8988T (cell line): Measurements from ENCODE around the gene AGBL4.

Experiments used
- DNase-seq: peaks from one replicate; pipeline ENCODE4 v3.0.0; 2011

AGBL4 gene

DNA sequence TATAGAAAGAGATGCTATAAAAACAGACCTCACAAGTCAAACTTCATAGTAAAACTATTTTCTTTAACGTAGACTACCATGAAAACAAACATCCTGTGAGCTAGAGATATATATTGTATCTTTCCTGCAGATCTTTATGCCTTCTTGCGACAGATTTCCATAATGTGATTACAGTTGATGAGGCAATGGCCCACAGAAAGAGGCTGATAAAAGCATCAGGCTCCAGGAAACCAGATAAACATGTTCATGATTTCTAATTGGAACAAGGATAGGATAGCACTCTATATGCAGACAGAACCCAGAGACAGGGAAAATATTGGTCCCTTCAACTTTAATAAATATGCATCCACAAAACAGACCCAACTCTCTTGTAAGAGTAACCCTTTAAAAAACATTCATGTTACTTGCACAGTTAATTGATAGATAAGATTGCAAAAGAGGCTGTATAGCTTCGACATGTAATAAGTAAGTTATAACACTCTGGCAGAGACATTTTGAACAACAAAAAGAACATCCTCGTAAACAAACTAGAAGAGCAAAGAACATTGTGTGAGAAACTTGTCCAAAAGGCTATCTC lies 329.4 kb downstream of the AGBL4 start:
- no peak for DNase-seq

GRCh38 chr1:49686107-49686506 lies 337.6 kb downstream of the AGBL4 start:
- DNase-seq: no peak

DNA sequence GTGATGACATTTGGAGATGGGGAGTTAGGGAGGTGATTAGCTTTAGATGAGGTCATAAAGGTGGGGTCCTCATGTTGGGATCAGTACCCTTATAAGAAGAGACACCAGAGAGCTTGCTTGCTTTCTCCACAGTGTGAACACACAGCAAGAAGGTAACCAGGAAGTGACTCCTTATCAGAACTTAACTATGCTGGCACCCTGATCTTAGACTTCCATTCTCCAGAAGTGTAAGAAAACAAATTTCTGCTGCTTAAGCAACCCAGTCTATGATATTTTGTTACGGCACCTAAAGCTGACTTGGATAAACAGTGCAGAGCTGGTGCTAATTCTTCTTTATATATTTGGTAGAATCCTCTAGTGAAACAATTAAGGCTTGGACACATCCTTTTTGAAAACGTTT lies 346.0 kb downstream of the AGBL4 start:
- DNase-seq: no peak

DNA sequence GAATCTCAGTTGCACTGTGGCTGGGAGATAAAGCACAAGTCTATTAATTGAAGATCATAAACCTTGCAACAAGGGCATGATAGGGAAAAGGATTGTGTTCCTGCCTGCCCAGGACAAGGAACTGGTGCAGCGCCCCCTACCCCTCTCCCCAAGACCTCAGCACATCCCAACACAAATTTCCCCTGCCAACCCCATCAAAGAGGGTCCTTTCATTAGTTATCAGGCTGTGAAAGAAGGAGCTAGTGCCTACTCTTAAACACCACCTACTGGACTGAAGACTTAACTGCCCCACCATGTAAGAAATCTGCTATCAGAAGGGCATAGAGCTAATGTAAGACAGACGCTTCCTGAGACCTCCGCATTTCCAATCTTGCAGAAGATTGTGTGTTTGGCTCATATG lies 372.6 kb downstream of the AGBL4 start:
- no peak for DNase-seq

DNA sequence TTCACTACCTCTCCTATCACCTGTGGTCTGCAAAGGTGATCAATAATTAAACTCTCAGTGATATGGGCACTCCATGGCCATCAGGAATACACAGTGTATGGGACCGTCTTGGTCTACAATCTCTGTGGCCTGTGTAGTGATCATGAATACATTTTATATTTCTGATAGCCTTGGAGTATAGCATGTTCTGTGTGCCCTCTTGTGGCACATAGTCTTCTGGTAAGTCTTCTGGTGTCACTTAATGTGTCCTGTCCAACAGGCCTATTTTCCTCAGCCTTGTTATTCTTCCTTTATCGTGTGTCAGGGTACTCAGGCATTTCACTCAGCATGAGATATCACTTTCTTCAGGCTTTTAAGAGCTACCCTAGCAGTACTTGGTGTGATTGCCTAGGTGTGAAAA lies 393.6 kb downstream of the AGBL4 start:
- no peak for DNase-seq

- DNase-seq: no peak
Observed at GRCh38 chr1:49627781-49628180, 396.0 kb downstream of the AGBL4 start.

GRCh38 chr1:49626472-49626871 lies 397.3 kb downstream of the AGBL4 start:
- DNase-seq: no peak

GRCh38 chr1:49622877-49623276 lies 400.9 kb downstream of the AGBL4 start:
- DNase-seq: no peak

GRCh38 chr1:49606082-49606481 lies 417.7 kb downstream of the AGBL4 start:
- no peak for DNase-seq

GRCh38 chr1:49597436-49597835 lies 426.3 kb downstream of the AGBL4 start:
- DNase-seq: no peak

GRCh38 chr1:49576327-49576901 lies 447.3 kb downstream of the AGBL4 start:
- no peak for DNase-seq

- no peak for DNase-seq
Observed at GRCh38 chr1:49556676-49557234, 467.0 kb downstream of the AGBL4 start.

DNA sequence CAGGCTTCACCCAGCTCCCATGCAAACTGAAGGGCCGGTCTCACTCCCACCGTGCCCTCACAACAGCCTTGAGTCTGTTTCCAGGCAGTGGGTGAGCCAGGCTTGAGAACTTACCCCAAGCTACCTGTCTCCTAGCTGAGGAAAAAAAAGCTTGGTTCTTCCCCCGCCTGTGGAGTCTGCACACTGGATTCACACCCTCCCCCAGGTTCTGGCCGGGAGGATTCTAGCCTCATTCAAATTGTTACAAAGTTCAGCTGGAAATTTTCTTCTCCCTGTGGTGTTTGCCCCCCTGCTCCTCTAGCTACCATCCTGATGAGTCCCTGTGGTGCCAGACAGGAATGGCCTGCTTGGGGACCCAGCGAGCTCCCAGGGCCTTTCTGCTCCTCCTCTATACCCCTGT lies 471.7 kb downstream of the AGBL4 start:
- no peak for DNase-seq

GRCh38 chr1:49544615-49545014 lies 479.1 kb downstream of the AGBL4 start:
- DNase-seq: no peak

DNA sequence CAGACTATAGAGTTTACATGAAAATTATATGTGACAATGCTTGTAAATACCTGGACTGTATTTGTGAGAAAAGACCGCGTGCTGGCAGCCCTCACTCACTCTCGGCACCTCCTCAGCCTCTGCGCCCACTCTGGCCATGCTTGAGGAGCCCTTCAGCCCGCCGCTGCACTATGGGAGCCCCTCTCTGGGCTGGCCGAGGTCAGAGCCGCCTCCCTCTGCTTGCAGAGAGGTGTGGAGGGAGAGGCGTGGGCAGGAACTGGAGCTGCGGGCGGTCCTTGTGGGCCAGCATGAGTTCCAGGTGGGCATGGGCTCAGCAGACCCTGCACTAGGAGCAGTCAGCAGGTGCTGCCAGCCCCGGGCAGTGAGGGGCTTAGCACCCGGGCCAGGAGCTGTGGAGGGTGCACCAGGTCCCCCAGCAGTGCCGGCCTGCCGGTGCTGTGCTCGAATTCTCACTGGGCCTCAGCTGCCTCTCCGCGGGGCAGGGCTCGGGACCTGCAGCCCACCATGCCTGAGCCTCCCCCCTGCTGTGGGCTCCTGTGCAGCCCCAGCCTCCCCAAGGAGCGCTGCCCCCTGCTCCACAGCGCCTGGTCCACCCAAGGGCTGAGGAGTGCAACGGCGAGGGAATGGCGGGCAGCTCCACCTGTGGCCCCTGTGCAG lies 482.5 kb downstream of the AGBL4 start:
- no peak for DNase-seq

- no peak for DNase-seq
Observed at GRCh38 chr1:49527606-49528305, 496.0 kb downstream of the AGBL4 start.

DNA sequence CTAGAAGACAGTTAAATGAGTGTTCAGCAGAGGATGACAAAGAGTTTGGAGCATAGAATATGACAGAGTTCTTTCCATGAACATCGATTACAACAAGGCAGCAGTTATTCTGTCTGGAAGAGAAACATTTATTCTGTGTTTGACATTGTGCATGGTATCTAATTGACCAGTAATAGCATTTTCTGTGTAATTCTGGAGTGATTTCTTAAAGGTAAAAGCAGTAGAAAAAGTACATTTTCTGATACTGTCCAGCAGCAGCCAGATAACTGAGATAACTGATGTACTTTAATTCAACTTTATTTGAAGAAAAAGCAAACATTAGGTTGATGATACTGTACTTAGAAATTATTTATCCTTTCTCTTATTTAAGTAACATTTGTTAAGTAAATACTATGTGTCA lies 497.1 kb downstream of the AGBL4 start:
- no peak for DNase-seq

- DNase-seq: no peak
Observed at GRCh38 chr1:49523764-49524163, 500.0 kb downstream of the AGBL4 start.

DNA sequence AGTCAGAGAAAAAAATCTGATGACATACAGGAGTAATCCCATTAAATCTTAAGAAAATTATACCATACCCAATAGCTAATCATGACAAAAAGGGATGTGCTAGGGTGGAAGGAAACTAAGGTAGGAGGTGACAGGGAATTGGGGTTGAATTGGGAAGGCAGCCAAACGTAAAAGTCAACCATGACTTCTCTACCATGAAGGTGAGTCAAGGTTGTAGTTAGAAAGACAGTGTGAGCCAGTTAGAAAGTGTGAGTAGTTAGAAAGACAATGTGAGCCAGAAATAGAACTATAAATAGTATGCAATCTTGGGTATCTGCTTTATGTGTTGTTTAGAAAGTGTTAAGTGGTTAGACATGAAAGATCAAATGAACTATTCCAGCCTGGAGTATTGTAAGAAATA lies 556.8 kb downstream of the AGBL4 start:
- DNase-seq: no peak

DNA sequence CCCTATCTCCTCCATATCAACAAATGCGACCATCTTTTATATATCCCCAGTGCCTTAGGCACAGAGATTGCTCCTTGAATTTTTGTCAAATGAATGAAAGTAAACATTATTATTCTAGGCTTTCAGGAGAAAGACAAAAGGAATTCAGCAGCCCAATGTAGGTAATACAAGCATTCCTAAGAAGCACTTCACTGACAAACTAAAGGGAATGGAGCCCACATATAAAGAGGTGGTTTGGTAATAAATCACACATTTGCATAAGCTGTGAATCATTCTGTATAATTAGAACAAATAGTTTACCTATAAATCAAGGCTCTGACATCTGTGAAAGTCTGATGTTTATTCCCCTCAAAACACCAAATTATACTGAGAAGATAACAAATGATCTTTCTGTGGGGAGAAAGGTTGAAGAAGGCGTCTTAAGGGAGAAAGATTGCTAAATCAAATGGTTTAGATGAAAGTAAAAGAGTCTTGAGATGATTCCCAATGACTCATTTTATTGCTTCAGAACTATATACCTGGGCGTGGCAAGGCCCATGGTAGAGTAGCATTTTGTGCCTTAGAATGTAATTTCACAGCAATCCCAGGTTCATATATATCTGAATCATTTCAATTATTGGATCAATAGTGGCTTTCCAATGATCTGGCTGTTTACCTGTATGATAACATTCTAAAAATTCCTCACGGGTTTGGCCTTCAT lies 558.1 kb downstream of the AGBL4 start:
- DNase-seq: no peak

DNA sequence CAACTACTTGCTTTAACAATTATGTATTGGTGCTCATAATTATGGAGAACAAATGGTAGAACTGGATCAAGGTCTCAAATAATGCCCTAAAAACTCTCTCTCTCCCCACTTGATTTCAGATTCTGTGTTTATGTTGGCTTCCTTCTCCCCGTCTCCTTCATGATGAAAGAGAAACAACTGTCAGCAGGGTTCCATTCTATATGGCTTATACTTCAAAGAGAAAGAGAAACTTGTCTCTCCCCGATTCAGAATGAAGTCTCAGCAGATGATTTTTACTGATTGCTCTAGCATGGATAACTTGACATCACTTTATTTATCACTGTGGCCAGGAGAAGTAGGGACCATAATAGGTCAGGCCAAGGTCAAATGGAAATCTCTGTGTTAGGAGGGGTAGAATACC lies 575.6 kb downstream of the AGBL4 start:
- no peak for DNase-seq

GRCh38 chr1:49436865-49437264 lies 586.9 kb downstream of the AGBL4 start:
- DNase-seq: no peak

- DNase-seq: no peak
Observed at GRCh38 chr1:49435291-49435690, 588.5 kb downstream of the AGBL4 start.
